Astrocyte (in vitro differentiated cells and primary cell): ENCODE results near the gene OR6B1.

Experiments
- EZH2 ChIP-seq: IDR thresholded peaks from 2 replicates; pipeline ENCODE4 v1.6.1; 2012; ENCODE audit warnings: mild to moderate bottlenecking, low read length, inconsistent platforms; ENCODE audit not compliant: insufficient read depth
- TF ChIP-seq, protein P1 (sequence below): IDR thresholded peaks from 2 replicates; pipeline ENCODE4 v1.5.1; 2011; ENCODE audit warnings: low read depth, mild to moderate bottlenecking, inconsistent platforms, low read length, moderate library complexity; ENCODE audit not compliant: insufficient read depth

DNA sequence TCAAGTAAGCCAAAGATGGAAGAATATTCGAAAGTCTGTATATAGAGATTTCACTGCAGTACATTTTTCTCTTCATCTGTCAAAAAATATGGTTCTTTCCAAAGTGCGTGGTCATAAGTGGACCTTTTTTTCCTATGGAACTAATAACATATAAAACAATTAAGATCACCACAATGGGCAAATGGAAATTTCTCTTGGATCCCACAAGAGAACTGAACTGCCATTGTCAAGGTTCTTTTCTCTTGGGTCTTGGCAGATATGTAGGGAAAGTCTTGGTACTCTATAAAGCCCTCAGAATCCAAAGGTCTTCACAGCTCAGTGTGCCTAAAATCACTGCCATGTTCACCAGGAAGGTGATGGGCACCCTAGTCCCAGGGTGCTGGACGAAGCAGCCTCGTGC is at the start of gene OR6B1:
- TF ChIP-seq, protein P1, sequence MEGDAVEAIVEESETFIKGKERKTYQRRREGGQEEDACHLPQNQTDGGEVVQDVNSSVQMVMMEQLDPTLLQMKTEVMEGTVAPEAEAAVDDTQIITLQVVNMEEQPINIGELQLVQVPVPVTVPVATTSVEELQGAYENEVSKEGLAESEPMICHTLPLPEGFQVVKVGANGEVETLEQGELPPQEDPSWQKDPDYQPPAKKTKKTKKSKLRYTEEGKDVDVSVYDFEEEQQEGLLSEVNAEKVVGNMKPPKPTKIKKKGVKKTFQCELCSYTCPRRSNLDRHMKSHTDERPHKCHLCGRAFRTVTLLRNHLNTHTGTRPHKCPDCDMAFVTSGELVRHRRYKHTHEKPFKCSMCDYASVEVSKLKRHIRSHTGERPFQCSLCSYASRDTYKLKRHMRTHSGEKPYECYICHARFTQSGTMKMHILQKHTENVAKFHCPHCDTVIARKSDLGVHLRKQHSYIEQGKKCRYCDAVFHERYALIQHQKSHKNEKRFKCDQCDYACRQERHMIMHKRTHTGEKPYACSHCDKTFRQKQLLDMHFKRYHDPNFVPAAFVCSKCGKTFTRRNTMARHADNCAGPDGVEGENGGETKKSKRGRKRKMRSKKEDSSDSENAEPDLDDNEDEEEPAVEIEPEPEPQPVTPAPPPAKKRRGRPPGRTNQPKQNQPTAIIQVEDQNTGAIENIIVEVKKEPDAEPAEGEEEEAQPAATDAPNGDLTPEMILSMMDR = no peak
- TF ChIP-seq EZH2 = no peak
